ENCODE data around the gene FAM83G. TPM values are rescaled to one million over a fixed set of nuclear protein-coding genes. Genes with fewer than 3 reads are reported as not detected.

FAM83G gene, protein sequence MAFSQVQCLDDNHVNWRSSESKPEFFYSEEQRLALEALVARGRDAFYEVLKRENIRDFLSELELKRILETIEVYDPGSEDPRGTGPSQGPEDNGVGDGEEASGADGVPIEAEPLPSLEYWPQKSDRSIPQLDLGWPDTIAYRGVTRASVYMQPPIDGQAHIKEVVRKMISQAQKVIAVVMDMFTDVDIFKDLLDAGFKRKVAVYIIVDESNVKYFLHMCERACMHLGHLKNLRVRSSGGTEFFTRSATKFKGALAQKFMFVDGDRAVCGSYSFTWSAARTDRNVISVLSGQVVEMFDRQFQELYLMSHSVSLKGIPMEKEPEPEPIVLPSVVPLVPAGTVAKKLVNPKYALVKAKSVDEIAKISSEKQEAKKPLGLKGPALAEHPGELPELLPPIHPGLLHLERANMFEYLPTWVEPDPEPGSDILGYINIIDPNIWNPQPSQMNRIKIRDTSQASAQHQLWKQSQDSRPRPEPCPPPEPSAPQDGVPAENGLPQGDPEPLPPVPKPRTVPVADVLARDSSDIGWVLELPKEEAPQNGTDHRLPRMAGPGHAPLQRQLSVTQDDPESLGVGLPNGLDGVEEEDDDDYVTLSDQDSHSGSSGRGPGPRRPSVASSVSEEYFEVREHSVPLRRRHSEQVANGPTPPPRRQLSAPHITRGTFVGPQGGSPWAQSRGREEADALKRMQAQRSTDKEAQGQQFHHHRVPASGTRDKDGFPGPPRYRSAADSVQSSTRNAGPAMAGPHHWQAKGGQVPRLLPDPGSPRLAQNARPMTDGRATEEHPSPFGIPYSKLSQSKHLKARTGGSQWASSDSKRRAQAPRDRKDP
- total RNA-seq: 5.5 and 11.7 TPM in 2 replicates

DNA sequence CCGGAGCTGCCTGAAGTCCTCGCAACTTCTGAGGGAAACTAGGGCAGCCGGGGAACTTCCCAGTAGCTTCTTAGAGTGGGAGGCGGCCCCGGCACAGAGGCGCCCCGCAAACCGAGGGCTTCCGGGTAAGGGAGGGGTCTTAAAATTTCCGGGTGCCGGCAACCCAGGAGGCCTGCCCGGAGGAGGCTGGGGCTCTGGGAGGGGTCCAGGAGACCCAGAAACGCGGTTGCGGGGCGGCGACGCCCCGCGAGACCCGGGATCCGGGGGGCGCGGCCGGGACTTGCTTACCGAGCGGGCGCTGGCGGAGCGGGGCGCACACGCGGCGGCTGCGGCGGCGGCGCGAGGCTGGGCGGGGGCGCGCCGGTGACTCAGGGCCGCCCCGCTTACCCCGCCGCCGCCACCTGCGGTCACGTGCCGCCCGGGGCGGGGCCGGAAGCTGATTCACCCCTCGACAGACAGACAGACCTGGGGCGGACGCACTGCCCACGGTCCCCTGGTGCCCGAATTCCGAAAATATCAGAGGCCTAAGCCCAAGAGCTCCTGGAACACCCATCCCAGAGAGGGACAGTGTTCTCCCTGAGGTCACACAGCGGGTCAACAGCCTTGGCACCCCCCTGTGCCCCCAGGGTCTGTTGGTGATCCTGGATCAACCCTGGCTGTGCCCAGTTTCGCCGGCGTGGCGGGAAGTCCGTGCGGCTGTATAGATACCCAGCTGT, at the start of gene FAM83G:
FAM83G (minus strand) TSS at position 344 of the 716 bp plus-strand sequence. CDS start 723 bp downstream, outside the sequence.

DNA sequence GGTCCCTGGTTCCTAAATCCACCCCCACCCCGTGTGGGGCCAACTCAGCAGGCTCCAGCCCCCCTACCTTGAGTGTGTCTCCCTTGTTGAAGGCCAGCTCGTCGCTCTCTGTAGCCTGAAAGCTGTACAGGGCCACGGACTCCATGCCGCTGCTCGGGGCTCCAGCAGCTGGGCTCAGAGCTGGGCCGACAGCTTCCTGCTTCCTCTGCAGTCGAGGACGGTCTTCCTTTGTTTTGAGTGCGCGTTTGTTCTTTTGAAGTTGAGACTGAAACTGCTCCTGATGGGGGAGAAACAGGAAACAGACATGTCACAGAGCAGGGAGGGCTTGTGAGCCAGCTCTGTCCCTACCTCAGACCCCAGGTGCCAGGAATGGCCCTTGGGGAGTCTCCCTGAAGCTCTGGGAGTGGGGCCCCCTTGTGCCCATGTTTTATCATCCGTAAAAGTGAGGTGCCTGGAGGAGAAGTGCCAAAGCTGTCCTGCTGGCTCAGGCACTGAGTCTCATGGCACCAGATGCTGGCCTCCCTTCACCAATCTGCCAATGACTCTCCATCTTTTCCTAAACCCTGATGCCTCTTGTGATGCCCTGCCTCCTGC, 42.3 kb upstream of the FAM83G start, which contains the start of gene GRAP:
GRAP (minus strand) TSS at position 176 of the 594 bp plus-strand sequence; CDS start at position 145, 31 bp downstream.

DNA sequence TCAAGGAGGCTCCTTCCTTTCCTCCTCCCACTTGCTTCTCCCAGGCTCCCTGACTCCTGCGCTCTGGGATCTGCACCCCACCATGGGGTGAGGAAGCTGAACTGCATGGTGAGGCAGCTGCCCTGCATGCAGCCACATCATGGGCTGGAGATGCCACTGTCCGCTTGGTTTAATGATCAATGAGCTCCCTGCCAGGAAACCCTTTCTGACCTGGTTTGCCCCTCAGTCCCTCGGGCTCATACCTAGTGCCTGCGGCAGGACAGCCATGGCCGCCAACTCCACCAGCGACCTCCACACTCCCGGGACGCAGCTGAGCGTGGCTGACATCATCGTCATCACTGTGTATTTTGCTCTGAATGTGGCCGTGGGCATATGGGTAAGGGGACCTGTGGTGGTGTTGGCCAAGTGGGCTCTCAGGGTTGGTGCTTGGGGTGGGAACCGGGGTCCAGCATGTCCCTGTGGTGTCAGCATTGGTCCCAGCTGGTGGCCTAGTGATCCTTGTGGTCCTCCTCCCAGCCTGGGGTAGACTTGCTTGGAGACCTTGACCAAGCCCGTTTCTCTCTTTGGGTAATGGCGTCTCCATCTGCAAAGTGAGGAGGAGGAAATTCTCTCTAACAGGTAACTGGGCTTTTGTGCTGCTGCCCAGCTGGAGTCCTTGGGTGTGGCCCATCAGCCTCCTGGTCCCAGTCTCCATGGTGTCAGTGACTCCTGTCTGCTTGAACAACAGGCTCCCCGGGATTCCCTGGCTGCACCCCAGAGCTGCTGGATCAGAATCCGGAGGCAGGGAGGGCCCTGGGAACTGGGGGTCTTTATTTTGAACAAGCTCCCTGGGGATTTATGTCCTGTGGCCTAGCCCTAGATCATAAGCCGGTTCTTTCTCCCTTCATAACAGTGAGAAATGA, 52.4 kb downstream of the FAM83G start, which contains the start of gene SLC5A10:
SLC5A10 (plus strand) TSS at position 225 of the 902 bp plus-strand sequence; CDS start at position 266, 41 bp downstream.

Small RNAs within 50 kb of the gene (small RNA-seq; reads per million reads assigned to genes)
- gene AC090286.3: not detected
- not detected for gene RF00324

Other genes starting within 250 kb of the FAM83G start
- 28.5 and 29.0 TPM in 2 replicates for gene TVP23B, start 223.6 kb downstream of the FAM83G start, total RNA-seq
- 22.0 and 39.3 TPM in 2 replicates for gene PRPSAP2, start 146.6 kb downstream of the FAM83G start, total RNA-seq
- gene SLC5A10, start 52.6 kb downstream of the FAM83G start, total RNA-seq: not detected in 2 replicates
- 0.20 TPM in 1 of 2 replicates, not detected in the other for gene GRAP, start 42.2 kb upstream of the FAM83G start, total RNA-seq
- not detected in 2 replicates for gene GRAPL, start 122.8 kb upstream of the FAM83G start, total RNA-seq
- 29.8 and 57.3 TPM in 2 replicates for gene EPN2, start 232.6 kb upstream of the FAM83G start, total RNA-seq

Data from subcutaneous preadipocyte (primary cell).